ENCODE measurements around the gene TBX1. TPM values are rescaled to one million over a fixed set of nuclear protein-coding genes. Genes with fewer than 3 reads are reported as not detected.

The TBX1 gene
- total RNA-seq, 1 donor from 2014 or later: 12.9 TPM

DNA sequence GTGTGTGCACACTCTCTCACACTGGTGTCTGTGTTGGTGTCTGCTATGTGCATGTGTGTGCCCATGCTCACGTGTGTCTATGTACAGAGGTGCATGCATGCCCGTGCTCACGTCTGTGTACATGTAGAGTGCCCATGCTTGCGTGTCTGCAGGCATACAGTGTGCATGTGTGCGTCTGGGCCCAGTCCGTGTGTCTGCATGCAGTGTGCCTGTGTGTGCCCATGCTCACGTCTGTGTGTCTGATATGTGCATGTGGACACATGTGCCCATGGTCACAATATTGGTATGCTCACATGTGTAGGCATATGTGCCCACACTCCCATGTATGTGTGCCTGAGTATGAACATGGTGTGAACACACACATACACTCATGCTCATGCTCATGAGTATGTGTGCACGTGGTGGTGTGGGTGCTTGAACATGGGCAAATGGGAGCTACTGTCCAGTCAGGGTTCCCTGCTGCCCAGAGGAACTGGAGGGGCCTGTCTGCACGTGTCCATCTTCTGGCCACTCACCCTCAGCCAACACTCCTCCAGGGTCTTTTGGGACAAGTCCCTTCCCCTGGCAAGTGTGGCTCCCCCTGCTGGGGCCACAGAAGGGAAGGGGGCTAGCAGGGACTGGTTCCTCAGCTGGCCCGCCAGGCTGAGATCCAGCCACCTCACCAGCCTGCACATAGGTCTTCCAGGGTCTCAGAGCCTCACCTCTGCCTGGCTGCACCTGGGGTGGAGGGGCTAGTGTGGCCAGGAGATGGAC lies 7.3 kb upstream of the TBX1 start:
- peaks cover 2% of the 10 kb centered on the region for H3K27me3 ChIP-seq (ENCODE audit: control insufficient read depth, insufficient read depth, low read length)
- DNase-seq (ENCODE audit: low read depth) (no peak), FAIRE-seq (peak; percentile 96)
- TF ChIP-seq, protein P1, sequence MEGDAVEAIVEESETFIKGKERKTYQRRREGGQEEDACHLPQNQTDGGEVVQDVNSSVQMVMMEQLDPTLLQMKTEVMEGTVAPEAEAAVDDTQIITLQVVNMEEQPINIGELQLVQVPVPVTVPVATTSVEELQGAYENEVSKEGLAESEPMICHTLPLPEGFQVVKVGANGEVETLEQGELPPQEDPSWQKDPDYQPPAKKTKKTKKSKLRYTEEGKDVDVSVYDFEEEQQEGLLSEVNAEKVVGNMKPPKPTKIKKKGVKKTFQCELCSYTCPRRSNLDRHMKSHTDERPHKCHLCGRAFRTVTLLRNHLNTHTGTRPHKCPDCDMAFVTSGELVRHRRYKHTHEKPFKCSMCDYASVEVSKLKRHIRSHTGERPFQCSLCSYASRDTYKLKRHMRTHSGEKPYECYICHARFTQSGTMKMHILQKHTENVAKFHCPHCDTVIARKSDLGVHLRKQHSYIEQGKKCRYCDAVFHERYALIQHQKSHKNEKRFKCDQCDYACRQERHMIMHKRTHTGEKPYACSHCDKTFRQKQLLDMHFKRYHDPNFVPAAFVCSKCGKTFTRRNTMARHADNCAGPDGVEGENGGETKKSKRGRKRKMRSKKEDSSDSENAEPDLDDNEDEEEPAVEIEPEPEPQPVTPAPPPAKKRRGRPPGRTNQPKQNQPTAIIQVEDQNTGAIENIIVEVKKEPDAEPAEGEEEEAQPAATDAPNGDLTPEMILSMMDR (IDR thresholded peaks at IDR 0.05; ENCODE audit: insufficient read depth, low read length, severe bottlenecking): peak; percentile 16
- H3K4me3 ChIP-seq (ENCODE audit: low read depth, low read length): no peak overlapping the region
- no peaks in the 10 kb centered on the region for H3K36me3 ChIP-seq (ENCODE audit: control insufficient read depth, insufficient read depth, low read length)

DNA sequence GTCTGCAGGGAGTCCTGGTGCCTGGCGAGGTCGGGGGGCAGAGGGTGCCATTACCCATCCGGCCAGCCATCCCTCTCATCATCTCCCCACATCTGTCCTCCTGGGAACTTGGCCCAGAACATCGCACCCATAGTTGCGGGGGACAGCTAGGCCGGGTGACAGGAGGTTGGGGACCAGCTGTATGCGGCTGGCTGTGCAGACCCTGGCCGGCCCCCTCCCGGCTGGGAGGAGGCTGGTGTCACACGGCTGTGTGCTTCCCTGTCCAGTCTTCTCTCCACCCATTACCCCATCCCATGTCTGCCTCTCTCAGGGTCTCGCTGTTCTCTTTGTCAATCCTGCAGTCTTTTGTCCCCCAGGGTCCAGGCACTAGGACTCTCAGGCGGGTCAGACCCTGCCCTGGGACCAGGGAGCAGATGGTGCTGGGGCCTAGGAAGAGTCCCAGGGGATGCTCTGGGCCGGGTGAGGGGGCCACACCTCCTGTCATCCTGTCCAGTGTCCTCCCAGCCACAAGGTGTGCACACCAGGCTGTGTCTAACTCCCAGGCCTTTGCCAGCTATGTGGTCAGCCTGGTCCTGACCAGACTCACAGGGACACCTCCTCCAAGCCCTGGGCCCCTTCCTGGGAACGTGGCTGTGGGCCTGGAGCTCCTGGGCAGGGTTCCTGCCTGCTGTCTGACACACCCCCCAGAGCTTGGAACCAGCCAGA lies 6.4 kb upstream of the TBX1 start:
- DNase-seq (ENCODE audit: low read depth) (no peak), FAIRE-seq (no peak)
- TF ChIP-seq, protein P1 (IDR thresholded peaks at IDR 0.05; ENCODE audit: insufficient read depth, low read length, severe bottlenecking): no peak
- H3K36me3 ChIP-seq (ENCODE audit: control insufficient read depth, insufficient read depth, low read length): no peaks in the 10 kb centered on the region
- peaks cover 2% of the 10 kb centered on the region for H3K27me3 ChIP-seq (ENCODE audit: control insufficient read depth, insufficient read depth, low read length)
- H3K4me3 ChIP-seq (ENCODE audit: low read depth, low read length): no peak overlapping the region

DNA sequence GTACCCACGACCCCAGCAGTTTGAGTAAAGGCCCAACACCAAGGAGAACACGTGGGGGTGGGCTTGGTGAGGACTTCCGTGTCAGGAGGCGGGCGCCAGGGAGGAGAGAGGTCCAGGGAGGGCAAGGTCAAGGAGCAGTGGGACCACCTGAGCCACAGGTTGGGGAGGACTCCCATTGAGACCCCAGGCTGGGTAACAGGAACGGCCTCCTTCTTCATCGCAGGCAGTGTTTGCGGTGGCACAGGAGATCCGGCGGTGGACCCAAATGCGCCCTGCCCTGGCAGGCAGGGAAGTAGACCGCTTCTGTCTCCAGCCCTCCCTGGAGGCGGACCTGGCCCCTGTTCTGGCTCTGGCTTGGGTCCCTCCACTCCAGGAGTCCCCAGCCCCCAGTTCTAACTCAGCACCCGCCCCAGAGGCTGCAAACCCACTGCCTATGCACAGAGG lies 5.9 kb upstream of the TBX1 start:
- FAIRE-seq: no peak
- Histone ChIP-seq H3K27me3 (ENCODE audit: control insufficient read depth, insufficient read depth, low read length) (peaks cover 2% of the 10 kb centered on the region), H3K4me3 (ENCODE audit: low read depth, low read length) (no peak overlapping the region), H3K36me3 (ENCODE audit: control insufficient read depth, insufficient read depth, low read length) (no peaks in the 10 kb centered on the region)
- DNase-seq (ENCODE audit: low read depth): no peak
- TF ChIP-seq, protein P1 (IDR thresholded peaks at IDR 0.05; ENCODE audit: insufficient read depth, low read length, severe bottlenecking): no peak

DNA sequence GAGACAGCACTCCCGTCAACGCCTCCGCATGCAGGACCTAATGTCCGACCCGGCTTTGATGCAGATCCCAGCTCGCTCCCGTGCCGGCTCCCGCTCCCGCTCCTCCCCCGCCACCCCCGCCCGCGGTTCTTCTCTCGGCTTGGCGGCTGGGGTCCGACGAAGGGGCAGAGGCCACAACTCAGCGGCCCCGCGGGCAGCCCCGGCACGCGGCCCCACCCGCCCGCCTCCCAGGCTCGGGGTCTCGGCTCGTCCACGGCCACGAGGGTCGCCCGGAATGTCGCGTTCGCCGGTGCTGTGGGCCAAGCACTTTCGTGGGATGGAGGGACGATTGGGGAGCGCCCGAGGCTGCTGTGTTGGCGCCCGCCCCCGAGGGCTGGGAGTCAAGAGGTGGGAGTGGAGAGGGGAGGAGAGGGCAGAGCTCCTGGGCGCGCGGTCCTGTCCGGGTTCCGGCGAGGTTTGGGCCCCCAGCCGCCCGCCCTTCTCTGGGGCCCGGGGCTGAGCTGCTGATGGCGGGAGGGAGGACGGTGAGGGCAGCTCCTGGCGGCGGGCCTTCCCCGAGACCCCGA lies 5.3 kb upstream of the TBX1 start:
- FAIRE-seq: no peak
- peaks cover 2% of the 10 kb centered on the region for H3K27me3 ChIP-seq (ENCODE audit: control insufficient read depth, insufficient read depth, low read length)

DNA sequence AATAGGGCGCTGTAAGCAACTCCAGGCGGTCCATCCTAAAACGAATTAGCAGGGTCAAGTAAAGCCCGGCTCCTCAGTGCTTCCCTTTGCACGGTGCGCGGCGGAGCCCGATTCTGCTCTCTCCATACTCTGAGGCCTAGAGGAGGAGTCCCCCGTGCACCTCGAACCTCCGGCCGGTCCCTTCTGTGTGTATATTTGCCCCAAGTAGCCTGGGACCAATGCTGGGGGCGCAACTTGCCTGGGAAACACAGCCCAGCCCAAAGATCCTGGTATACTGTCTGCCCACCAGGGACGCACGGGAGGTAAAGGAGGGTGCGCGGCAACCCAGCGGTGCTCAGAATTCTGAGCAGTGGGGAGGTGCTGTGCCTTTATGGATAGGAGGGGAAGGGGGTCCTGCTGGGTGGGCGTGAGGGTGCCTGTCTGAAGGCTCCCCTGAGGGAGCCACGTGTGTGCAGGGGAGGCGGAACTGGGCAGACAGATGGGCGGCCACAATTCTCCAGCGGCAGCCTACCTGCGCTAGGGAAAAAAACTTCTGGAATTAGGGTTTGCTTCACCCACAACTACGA lies 4.8 kb upstream of the TBX1 start:
- no peak for FAIRE-seq
- no peak overlapping the region for H3K4me3 ChIP-seq (ENCODE audit: low read depth, low read length)
- DNase-seq (ENCODE audit: low read depth): no peak
- H3K27me3 ChIP-seq (ENCODE audit: control insufficient read depth, insufficient read depth, low read length): peaks cover 2% of the 10 kb centered on the region
- H3K36me3 ChIP-seq (ENCODE audit: control insufficient read depth, insufficient read depth, low read length): no peaks in the 10 kb centered on the region
- TF ChIP-seq, protein P1 (IDR thresholded peaks at IDR 0.05; ENCODE audit: insufficient read depth, low read length, severe bottlenecking): no peak

More for the DNA sequence above, 5.3 kb upstream of the TBX1 start:
- DNase-seq (ENCODE audit: low read depth): no peak
- Histone ChIP-seq H3K4me3 (ENCODE audit: low read depth, low read length) (no peak overlapping the region), H3K36me3 (ENCODE audit: control insufficient read depth, insufficient read depth, low read length) (no peaks in the 10 kb centered on the region)
- TF ChIP-seq, protein P1 (IDR thresholded peaks at IDR 0.05; ENCODE audit: insufficient read depth, low read length, severe bottlenecking): no peak
